ENCODE data around the gene ACO2.

ACO2 gene

DNA sequence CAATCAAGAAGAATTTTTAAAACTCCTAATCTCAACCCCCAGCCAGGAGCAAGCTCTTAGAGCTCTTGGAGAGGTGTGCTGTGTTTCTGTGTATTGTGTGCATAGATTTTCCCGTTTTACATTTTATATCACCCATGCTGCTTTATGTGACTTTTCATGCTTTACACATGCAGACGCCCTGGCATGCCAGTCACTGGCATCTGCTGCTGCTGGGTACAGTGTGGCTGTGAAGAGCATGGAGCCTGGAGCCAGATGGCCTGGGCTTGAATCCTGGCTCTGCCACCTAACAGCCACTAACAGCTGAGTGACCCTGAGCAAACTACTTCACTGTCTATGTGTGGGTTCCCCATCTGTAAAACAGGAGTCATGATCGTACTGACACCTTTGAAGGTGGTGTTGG, 52.2 kb downstream of the ACO2 start:
- FAIRE-seq, result no peak
- TF ChIP-seq POLR2A (IDR thresholded peaks at IDR 0.05; ENCODE audit: low read depth, low read length) (no peak), TAF1 (IDR thresholded peaks at IDR 0.05; ENCODE audit: borderline replicate concordance, low read depth, low read length) (no peak), POLR2AphosphoS5 (IDR thresholded peaks at IDR 0.05; ENCODE audit: low read depth, low read length) (no peak)
- DNase-seq (ENCODE audit: insufficient read length), result no peak

DNA sequence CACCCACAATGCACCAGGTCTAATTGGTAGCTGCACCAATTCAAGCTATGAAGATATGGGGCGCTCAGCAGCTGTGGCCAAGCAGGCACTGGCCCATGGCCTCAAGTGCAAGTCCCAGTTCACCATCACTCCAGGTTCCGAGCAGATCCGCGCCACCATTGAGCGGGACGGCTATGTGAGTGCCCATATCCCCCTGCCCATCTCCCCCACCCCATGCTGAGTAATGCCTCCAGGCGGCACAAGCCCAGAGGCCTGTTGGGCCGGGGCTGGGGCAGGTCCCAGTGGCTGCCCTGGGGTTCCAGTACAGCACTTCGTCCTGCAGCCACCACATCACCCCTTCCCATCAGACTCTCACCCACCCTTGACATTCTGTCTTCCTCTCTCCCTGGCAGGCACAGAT, 53.9 kb downstream of the ACO2 start:
- DNase-seq (ENCODE audit: insufficient read length) (no peak), FAIRE-seq (no peak)
- TF ChIP-seq POLR2A (IDR thresholded peaks at IDR 0.05; ENCODE audit: low read depth, low read length), result peak; percentile 22; the same call in 1 of the 2 replicates
- TF ChIP-seq TAF1 (IDR thresholded peaks at IDR 0.05; ENCODE audit: borderline replicate concordance, low read depth, low read length), result no peak

DNA sequence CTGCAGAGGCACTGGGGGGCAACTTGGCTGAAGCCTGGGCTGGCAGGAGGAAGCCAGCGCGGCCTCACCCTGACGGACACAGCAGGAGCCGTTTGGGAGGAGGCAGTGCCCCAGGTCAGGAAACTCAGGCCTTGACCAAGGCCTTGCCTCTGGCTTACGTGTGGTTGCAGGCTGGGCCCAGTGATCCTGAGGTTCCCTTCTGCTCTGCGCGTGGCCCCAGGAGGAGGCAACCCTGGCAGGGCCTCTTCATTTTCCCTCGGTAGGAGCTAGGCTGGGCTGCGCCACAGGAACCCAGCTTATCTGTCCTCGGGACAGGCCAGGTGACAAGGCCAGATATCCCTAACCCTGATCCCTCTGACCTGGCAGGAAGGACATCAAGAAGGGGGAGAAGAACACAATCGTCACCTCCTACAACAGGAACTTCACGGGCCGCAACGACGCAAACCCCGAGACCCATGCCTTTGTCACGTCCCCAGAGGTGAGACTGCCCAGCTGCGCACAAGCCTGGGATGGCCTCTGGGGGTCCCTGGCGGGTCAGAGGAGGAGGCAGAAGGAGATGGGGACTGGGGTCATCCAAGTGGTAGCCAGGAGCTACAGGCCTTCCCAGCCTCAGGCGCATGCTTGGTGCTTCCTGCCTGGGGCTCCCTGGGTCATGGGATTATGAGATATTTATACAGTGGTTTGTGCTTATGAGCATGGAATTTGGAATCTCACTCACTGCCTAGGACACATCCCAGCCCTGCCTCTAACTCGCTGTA, 54.7 kb downstream of the ACO2 start:
- FAIRE-seq, result no peak
- DNase-seq (ENCODE audit: insufficient read length), result no peak
- no peak for TF ChIP-seq TAF1 (IDR thresholded peaks at IDR 0.05; ENCODE audit: borderline replicate concordance, low read depth, low read length)
- TF ChIP-seq POLR2A (IDR thresholded peaks at IDR 0.05; ENCODE audit: low read depth, low read length), result peak; percentile 21; the same call in 1 of the 2 replicates
- 0 out of 2 replicates have a peak, but pooled peaks have one; percentile 20 for TF ChIP-seq POLR2AphosphoS5 (IDR thresholded peaks at IDR 0.05; ENCODE audit: low read depth, low read length)

DNA sequence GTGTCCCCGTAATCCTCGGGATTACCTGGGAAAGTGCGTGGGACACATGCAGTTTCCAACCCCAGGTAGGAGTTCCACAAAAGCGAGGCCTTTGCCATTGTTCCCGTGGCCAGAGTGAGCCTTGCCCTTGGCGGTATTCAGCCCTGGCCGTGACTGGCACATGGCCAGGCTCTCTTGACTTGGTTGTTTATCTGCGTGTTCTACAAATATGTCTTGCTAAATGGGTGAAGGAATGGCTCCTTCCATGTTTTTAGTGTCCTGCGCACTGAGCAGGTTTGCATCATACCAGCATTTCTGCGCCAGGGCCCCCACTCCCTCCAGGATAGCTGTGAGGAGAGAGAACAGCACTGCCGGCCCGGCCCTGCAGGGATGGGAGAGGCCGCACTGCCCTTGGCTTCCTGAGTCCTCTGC, 55.3 kb downstream of the ACO2 start:
- no peak for FAIRE-seq
- TF ChIP-seq TAF1 (IDR thresholded peaks at IDR 0.05; ENCODE audit: borderline replicate concordance, low read depth, low read length), result no peak
- no peak for TF ChIP-seq POLR2AphosphoS5 (IDR thresholded peaks at IDR 0.05; ENCODE audit: low read depth, low read length)
- TF ChIP-seq POLR2A (IDR thresholded peaks at IDR 0.05; ENCODE audit: low read depth, low read length), result no peak
- no peak for DNase-seq (ENCODE audit: insufficient read length)

DNA sequence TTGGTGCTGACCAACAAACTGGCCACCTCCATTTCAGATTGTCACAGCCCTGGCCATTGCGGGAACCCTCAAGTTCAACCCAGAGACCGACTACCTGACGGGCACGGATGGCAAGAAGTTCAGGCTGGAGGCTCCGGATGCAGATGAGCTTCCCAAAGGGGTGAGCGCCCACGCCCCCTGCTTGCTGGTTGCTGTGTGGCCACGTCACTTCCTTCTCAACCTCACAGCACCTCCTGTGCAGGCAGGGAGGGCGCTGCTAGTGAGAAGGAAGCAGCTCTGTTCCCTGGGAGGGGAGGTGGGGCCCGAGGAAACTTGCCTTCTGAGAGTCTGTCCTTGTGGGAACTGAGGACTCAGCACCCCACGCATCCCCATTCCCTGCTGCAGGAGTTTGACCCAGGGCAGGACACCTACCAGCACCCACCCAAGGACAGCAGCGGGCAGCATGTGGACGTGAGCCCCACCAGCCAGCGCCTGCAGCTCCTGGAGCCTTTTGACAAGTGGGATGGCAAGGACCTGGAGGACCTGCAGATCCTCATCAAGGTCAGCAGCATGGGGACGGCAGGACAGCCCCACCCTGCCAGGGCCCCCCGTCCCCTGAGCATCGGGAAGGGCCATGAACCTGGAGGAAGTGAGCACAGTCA, 56.0 kb downstream of the ACO2 start:
- DNase-seq (ENCODE audit: insufficient read length) (no peak), FAIRE-seq (no peak)
- TF ChIP-seq POLR2A (IDR thresholded peaks at IDR 0.05; ENCODE audit: low read depth, low read length), result 0 out of 2 replicates have a peak, but pooled peaks have one; percentile 25
- TF ChIP-seq POLR2AphosphoS5 (IDR thresholded peaks at IDR 0.05; ENCODE audit: low read depth, low read length), result no peak

DNA sequence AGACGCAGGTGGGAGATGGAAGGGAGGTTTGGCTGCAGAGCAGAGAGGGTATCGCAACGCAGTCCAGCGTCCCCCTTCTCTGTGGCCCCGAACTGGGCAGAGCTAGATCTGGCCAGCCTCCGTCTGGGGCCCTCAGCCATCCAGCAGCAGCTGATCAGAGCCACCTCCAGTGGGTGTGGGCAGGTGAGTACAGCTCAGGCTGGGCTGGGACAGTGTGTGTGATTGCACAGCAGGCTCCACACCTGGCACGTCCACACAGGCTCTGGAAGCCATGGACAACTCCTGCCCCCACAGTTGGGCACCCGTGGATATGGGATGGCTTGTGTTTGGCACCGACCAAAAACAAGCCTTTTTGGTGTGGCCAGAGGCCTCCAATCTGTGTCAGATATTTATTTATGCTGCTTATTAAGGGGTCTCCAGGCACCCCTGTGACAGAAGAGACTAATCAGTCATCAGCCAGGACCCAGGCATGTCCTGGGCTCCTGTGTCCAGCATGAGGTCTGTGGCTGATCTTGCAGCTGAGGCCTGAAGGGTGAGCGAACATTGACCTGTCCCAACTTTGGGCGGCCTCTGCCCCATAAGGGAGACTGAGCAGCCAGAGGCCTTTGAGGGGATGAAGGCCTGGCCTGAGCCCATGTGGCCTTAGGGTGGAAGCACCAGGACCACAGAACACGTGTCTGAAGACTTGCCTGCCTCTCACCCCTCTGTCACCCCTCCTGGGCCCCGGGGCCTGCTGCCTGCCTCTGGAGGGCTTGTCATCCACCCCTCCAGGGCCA, 56.7 kb downstream of the ACO2 start:
- DNase-seq (ENCODE audit: insufficient read length) (no peak), FAIRE-seq (no peak)
- TF ChIP-seq POLR2AphosphoS5 (IDR thresholded peaks at IDR 0.05; ENCODE audit: low read depth, low read length), result no peak
- TF ChIP-seq POLR2A (IDR thresholded peaks at IDR 0.05; ENCODE audit: low read depth, low read length), result peak; percentile 7; the same call in 1 of the 2 replicates

DNA sequence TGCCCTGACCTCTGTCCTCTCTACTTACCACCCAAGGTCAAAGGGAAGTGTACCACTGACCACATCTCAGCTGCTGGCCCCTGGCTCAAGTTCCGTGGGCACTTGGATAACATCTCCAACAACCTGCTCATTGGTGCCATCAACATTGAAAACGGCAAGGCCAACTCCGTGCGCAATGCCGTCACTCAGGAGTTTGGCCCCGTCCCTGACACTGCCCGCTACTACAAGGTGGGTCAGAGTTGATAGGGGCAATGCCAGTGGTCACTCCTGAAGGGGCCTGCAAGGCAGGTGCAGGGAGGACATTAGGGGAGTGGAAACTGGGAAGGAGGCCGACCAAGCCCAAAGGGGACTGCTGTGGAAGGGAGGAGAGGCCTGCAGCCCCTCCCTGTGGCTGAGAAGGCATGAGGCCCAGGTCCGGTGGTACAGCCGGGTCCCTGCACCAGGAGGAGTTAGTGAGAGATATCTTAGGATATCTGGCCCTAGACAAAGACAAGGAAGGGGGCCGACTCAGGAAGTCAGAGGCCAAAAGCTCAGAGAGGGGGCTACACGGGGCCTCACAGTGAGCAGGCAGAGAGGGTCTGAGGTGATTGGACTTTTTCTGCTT, 57.4 kb downstream of the ACO2 start:
- DNase-seq (ENCODE audit: insufficient read length) (no peak), FAIRE-seq (no peak)
- TF ChIP-seq TAF1 (IDR thresholded peaks at IDR 0.05; ENCODE audit: borderline replicate concordance, low read depth, low read length) (no peak), POLR2AphosphoS5 (IDR thresholded peaks at IDR 0.05; ENCODE audit: low read depth, low read length) (0 out of 2 replicates have a peak, but pooled peaks have one; percentile 8), POLR2A (IDR thresholded peaks at IDR 0.05; ENCODE audit: low read depth, low read length) (no peak)

DNA sequence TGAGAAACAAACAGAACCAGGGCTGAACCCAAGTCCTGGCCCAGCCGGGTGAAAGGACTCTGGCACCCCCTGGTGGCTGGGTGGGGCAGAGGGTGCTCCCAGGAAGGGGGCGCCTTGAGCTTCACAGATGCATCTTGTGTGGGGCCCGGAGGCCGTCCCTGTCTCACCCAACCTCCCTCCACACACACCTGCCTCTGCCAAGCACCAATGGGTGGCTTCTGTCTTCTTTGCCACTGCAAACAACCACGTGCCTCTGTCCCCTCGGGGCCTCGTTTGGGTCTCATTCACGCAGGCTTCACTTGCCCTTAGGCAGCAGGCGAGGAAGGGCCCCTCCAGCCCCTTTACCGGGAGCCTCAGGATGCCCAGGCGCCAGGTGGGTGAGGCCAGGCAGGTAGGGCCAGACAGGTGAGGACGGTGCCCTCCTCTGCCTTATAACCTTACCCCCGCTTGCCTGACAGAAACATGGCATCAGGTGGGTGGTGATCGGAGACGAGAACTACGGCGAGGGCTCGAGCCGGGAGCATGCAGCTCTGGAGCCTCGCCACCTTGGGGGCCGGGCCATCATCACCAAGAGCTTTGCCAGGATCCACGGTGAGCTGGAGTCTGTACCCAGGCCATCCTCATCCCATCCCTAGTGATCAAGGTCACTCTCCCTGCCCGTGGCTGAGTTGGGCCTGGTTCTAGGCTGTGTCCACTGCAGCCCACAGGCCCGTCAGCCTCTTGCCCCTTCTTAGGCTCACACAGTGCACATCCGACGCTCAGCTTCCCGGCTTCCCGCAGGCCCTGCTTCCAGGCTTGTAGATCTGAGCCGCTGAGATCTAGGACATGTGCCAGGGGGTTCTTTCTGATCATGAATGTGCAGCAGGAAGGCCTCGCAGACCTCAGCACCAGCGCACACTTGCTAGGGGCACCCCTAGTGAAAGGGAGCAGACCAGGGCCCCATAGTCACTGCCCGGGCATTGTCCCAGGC, 58.2 kb downstream of the ACO2 start:
- DNase-seq (ENCODE audit: insufficient read length) (peak; percentile 83), FAIRE-seq (peak; percentile 30)
- TF ChIP-seq POLR2AphosphoS5 (IDR thresholded peaks at IDR 0.05; ENCODE audit: low read depth, low read length) (no peak; the same call in 1 of the 2 replicates), POLR2A (IDR thresholded peaks at IDR 0.05; ENCODE audit: low read depth, low read length) (no peak), TAF1 (IDR thresholded peaks at IDR 0.05; ENCODE audit: borderline replicate concordance, low read depth, low read length) (no peak)

DNA sequence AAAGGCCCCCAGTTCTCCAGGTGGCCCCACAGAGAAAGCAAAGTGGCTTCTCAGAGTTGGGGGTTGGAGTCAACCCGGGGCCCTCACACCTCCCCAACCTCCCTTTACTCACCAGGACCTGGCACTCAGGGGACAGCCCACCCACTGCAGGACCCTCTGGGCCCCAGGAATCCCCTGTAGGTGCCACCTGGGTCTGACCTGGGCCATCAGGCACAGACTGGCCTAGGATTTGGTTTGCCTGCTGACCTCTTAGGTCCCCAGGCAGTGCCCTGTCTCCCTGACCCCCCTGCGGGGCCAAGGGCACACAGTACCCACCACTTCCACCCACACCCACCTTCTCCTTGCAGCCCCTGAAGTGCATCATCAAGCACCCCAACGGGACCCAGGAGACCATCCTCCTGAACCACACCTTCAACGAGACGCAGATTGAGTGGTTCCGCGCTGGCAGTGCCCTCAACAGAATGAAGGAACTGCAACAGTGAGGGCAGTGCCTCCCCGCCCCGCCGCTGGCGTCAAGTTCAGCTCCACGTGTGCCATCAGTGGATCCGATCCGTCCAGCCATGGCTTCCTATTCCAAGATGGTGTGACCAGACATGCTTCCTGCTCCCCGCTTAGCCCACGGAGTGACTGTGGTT, 59.3 kb downstream of the ACO2 start:
- TF ChIP-seq POLR2AphosphoS5 (IDR thresholded peaks at IDR 0.05; ENCODE audit: low read depth, low read length), result peak; percentile 40; the same call in 1 of the 2 replicates
- no peak for TF ChIP-seq TAF1 (IDR thresholded peaks at IDR 0.05; ENCODE audit: borderline replicate concordance, low read depth, low read length)
- no peak for DNase-seq (ENCODE audit: insufficient read length)
- FAIRE-seq, result no peak

DNA sequence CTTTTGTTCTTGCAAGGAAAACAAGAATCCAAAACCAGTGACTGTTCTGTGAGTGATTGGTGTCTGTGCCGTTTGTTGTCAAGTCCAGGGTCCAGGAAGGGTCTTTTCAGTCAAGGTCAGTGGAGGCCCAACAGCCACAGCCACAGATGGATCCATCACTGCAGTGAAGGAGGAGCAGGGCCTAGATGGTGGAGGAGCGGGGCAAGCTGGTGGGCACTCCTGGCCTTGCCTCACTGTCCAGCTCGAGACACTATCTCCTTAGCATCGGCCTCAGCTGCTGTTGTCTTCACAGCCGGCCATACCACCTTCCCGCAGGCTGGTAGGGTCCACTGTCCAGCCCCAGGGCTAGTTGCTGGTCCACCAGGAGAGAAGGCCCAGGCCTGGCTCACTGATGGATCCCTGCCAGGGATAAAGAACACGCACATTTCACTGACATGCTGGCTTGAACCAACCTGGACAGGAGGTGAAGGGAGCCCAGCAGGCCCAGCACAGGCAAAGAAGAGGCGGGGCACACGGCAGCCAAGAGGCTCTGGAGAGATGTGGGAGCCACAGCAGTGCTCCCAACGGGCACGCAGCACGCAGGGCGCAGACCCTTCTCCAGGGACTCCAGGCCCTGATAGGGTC, 60.1 kb downstream of the ACO2 start:
- no peak for DNase-seq (ENCODE audit: insufficient read length)
- FAIRE-seq, result no peak
- TF ChIP-seq POLR2A (IDR thresholded peaks at IDR 0.05; ENCODE audit: low read depth, low read length), result no peak
- TF ChIP-seq POLR2AphosphoS5 (IDR thresholded peaks at IDR 0.05; ENCODE audit: low read depth, low read length), result no peak
- TF ChIP-seq TAF1 (IDR thresholded peaks at IDR 0.05; ENCODE audit: borderline replicate concordance, low read depth, low read length), result no peak

Data from GM12892 (cell line).